OCI-LY1 (cell line): Measurements from ENCODE around the gene DOCK1.

ENCODE experiments used
- H2AFZ ChIP-seq: fragments of 200-600 bp; sonication (generic), shearing (Covaris generic); 2 replicates; pipeline ENCODE4 v1.6.0; 2014; ENCODE audit warnings: antibody characterized with exemption, mild to moderate bottlenecking, low read length
- H3F3A ChIP-seq: fragments of 200-600 bp; sonication (generic), shearing (Covaris generic); 2 replicates; pipeline ENCODE4 v1.6.0; 2014; ENCODE audit warnings: mild to moderate bottlenecking, antibody characterized with exemption, low read length, moderate library complexity; ENCODE audit not compliant: insufficient read depth
- H3K27ac ChIP-seq: fragments of 200-600 bp; sonication (generic); 2 replicates; pipeline ENCODE4 v1.5.1; 2014; ENCODE audit warnings: low read length, mixed run types, mild to moderate bottlenecking, low read depth; ENCODE audit not compliant: poor library complexity, severe bottlenecking
- H3K27me3 ChIP-seq: fragments of 200-600 bp; sonication (generic); 2 replicates; pipeline ENCODE4 v1.6.0; 2014; ENCODE audit warnings: antibody characterized with exemption, mild to moderate bottlenecking, low read length, moderate library complexity; ENCODE audit not compliant: insufficient read depth
- H3K36me3 ChIP-seq: fragments of 200-600 bp; sonication (generic); 2 replicates; pipeline ENCODE4 v1.6.1; 2014; ENCODE audit warnings: mild to moderate bottlenecking, antibody characterized with exemption, low read length, moderate library complexity, mixed read lengths; ENCODE audit not compliant: insufficient read depth
- H3K4me1 ChIP-seq: fragments of 200-600 bp; sonication (generic); 2 replicates; pipeline ENCODE4 v1.5.1; 2014; ENCODE audit warnings: mild to moderate bottlenecking, low read length, moderate library complexity; ENCODE audit not compliant: insufficient read depth, severe bottlenecking
- H3K4me2 ChIP-seq: fragments of 200-600 bp; sonication (generic), shearing (Covaris generic); 2 replicates; pipeline ENCODE4 v1.6.1; 2014; ENCODE audit warnings: low read length
- H3K4me3 ChIP-seq: fragments of 200-600 bp; sonication (generic); 2 replicates; pipeline ENCODE4 v1.5.1; 2014; ENCODE audit warnings: low read length, low read depth, mild to moderate bottlenecking, mixed read lengths; ENCODE audit not compliant: poor library complexity, severe bottlenecking
- H3K79me2 ChIP-seq: fragments of 200-600 bp; shearing (Covaris generic); 2 replicates; pipeline ENCODE4 v1.6.1; 2016; ENCODE audit warnings: mixed run types, low read length, mixed read lengths; ENCODE audit not compliant: insufficient read depth
- H3K9ac ChIP-seq: fragments of 200-600 bp; sonication (generic), shearing (Covaris generic); 2 replicates; pipeline ENCODE4 v1.6.1; 2014; ENCODE audit warnings: mild to moderate bottlenecking, low read length, mixed read lengths
- H3K9me2 ChIP-seq: fragments of 200-600 bp; sonication (generic), shearing (Covaris generic); 2 replicates; pipeline ENCODE4 v1.6.1; 2014; ENCODE audit warnings: low read depth, mild to moderate bottlenecking, low read length, mixed read lengths
- H3K9me3 ChIP-seq: fragments of 200-600 bp; shearing (Covaris generic); 2 replicates; pipeline ENCODE4 v1.6.1; 2014; ENCODE audit warnings: low read length, mixed read lengths
- H4K20me1 ChIP-seq: fragments of 200-600 bp; sonication (generic), shearing (Covaris generic); 2 replicates; pipeline ENCODE4 v1.6.0; 2016; ENCODE audit warnings: mild to moderate bottlenecking, low read length; ENCODE audit not compliant: insufficient read depth
- EZH2 ChIP-seq: fragments of 200-600 bp; sonication (generic), shearing (Covaris generic); IDR thresholded peaks from 2 replicates; pipeline ENCODE4 v1.8.0; 2017; ENCODE audit warnings: borderline replicate concordance, mixed run types, mild to moderate bottlenecking, antibody characterized with exemption, low read length, moderate library complexity, mixed read lengths
- TF ChIP-seq, protein P1 (sequence below): fragments of 200-600 bp; sonication (generic), shearing (Covaris generic); IDR thresholded peaks from 2 replicates; pipeline ENCODE4 v1.5.1; 2017; ENCODE audit warnings: mild to moderate bottlenecking, antibody characterized with exemption, low read length, moderate library complexity, mixed read lengths

The DOCK1 gene

GRCh38 chr10:126905776-126906703 is 812 bp downstream of the DOCK1 start:
- no peak overlapping the region for H3K27ac ChIP-seq
- H3K4me2 ChIP-seq: no peak overlapping the region
- H3K9ac ChIP-seq: no peak overlapping the region
- no peak overlapping the region for H2AFZ ChIP-seq
- H3K27me3 ChIP-seq: no peaks in the 10 kb centered on the region
- H3K9me3 ChIP-seq: no peaks in the 10 kb centered on the region
- no peaks in the 10 kb centered on the region for H3K9me2 ChIP-seq
- no peaks in the 10 kb centered on the region for H3K36me3 ChIP-seq
- H3K4me3 ChIP-seq: no peak overlapping the region
- no peaks in the 10 kb centered on the region for H3K79me2 ChIP-seq
- TF ChIP-seq, protein P1, sequence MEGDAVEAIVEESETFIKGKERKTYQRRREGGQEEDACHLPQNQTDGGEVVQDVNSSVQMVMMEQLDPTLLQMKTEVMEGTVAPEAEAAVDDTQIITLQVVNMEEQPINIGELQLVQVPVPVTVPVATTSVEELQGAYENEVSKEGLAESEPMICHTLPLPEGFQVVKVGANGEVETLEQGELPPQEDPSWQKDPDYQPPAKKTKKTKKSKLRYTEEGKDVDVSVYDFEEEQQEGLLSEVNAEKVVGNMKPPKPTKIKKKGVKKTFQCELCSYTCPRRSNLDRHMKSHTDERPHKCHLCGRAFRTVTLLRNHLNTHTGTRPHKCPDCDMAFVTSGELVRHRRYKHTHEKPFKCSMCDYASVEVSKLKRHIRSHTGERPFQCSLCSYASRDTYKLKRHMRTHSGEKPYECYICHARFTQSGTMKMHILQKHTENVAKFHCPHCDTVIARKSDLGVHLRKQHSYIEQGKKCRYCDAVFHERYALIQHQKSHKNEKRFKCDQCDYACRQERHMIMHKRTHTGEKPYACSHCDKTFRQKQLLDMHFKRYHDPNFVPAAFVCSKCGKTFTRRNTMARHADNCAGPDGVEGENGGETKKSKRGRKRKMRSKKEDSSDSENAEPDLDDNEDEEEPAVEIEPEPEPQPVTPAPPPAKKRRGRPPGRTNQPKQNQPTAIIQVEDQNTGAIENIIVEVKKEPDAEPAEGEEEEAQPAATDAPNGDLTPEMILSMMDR: no peak
- no peak for TF ChIP-seq EZH2
- no peaks in the 10 kb centered on the region for H3K4me1 ChIP-seq
- no peaks in the 10 kb centered on the region for H4K20me1 ChIP-seq
- no peaks in the 10 kb centered on the region for H3F3A ChIP-seq

DNA sequence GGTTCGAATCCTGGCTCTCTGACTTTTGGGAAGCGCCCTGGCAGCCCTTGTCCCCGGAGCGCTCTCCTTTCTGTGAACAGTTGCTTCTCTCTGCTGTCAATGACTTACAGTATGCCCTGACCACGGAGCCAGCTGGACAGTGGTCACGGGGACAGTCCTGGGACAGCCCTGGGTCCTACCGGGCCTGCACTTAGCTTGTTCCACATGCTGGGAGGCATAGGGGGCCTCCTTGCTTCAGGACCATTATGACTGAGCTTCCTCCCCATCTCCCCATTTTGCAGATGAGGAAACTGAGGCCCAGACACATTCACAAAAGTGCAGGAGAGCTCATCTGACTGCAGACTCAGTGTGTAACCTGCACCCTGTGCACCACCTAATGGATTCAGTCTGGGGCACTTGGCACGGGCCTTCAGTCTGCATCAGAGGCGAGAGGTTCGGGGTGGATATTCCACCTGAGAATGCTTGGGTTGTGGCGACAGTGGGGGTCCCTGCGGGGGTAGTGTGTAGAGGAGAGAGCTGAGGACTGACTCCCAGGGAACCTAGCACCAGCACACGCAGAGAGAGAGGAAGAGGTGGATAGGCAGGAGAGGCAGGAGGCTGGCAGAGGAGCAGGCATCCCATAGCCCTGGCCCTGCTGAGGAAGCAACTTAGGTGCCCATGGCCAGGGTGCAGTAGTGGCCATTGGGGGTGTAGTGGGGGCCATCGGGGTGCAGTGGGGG is 1.6 kb downstream of the DOCK1 start:
- TF ChIP-seq, protein P1: no peak
- no peak for TF ChIP-seq EZH2
- H3K4me1 ChIP-seq: no peaks in the 10 kb centered on the region
- H3K4me2 ChIP-seq: no peak overlapping the region
- H3K27me3 ChIP-seq: no peaks in the 10 kb centered on the region
- H3K9me2 ChIP-seq: no peaks in the 10 kb centered on the region
- no peak overlapping the region for H3K4me3 ChIP-seq
- no peaks in the 10 kb centered on the region for H3K9me3 ChIP-seq
- H3K79me2 ChIP-seq: no peaks in the 10 kb centered on the region
- H2AFZ ChIP-seq: no peak overlapping the region
- no peaks in the 10 kb centered on the region for H3F3A ChIP-seq
- no peaks in the 10 kb centered on the region for H4K20me1 ChIP-seq
- H3K27ac ChIP-seq: no peak overlapping the region
- H3K36me3 ChIP-seq: no peaks in the 10 kb centered on the region
- no peak overlapping the region for H3K9ac ChIP-seq

GRCh38 chr10:126907423-126907970 is 2.3 kb downstream of the DOCK1 start:
- H3K9ac ChIP-seq: no peak overlapping the region
- H2AFZ ChIP-seq: no peak overlapping the region
- no peaks in the 10 kb centered on the region for H3K9me2 ChIP-seq
- TF ChIP-seq, protein P1: no peak
- TF ChIP-seq EZH2: no peak
- H3K4me2 ChIP-seq: no peak overlapping the region
- no peak overlapping the region for H3K4me3 ChIP-seq
- no peak overlapping the region for H3K27ac ChIP-seq
- H3K36me3 ChIP-seq: no peaks in the 10 kb centered on the region
- H4K20me1 ChIP-seq: no peaks in the 10 kb centered on the region
- no peaks in the 10 kb centered on the region for H3K27me3 ChIP-seq
- H3K9me3 ChIP-seq: no peaks in the 10 kb centered on the region
- H3K79me2 ChIP-seq: no peaks in the 10 kb centered on the region
- H3K4me1 ChIP-seq: no peaks in the 10 kb centered on the region
- H3F3A ChIP-seq: no peaks in the 10 kb centered on the region
